Liver (tissue), 9 donors: ENCODE data around the gene GSK3A. TPM values are rescaled to one million over a fixed set of nuclear protein-coding genes. Genes with fewer than 3 reads are reported as not detected.

Source experiments
- DNase-seq: peaks from one replicate; pipeline ENCODE4 v3.0.0-alpha.2; 2017; ENCODE audit warnings: low spot score
- H3K27ac ChIP-seq, 2 donors: one replicate each; pipeline ENCODE4 v1.7.0; 2013; ENCODE audit warnings: inconsistent platforms in 2 of 2, low read length in 2 of 2, control low read depth in 1 of 2, low read depth in 1 of 2, mild to moderate bottlenecking in 1 of 2
- H3K27me3 ChIP-seq, 4 donors: one replicate each; pipeline versions ENCODE4 v1.6.1 to v1.7.0; 2013; ENCODE audit warnings: low read length in 3 of 4, inconsistent platforms in 1 of 4, mild to moderate bottlenecking in 1 of 4, moderate library complexity in 1 of 4; ENCODE audit not compliant: control insufficient read depth in 4 of 4, insufficient read depth in 4 of 4
- H3K36me3 ChIP-seq, 4 donors: one replicate each; pipeline versions ENCODE4 v1.6.1 to v1.7.0; 2013; ENCODE audit warnings: low read length in 3 of 4, mild to moderate bottlenecking in 3 of 4, low read depth in 1 of 4, moderate library complexity in 1 of 4; ENCODE audit not compliant: control insufficient read depth in 4 of 4, insufficient read depth in 3 of 4
- H3K4me1 ChIP-seq, 4 donors: one replicate each; pipeline versions ENCODE4 v1.6.1 to v1.7.0; 2013; ENCODE audit warnings: low read length in 3 of 4, mild to moderate bottlenecking in 3 of 4, moderate library complexity in 1 of 4; ENCODE audit not compliant: control insufficient read depth in 4 of 4, insufficient read depth in 4 of 4
- H3K4me3 ChIP-seq, 3 donors: one replicate each; pipeline versions ENCODE4 v1.6.1 to v1.7.0; 2013; ENCODE audit warnings: low read length in 3 of 3, control low read depth in 1 of 3, low read depth in 1 of 3, mild to moderate bottlenecking in 1 of 3
- H3K9ac ChIP-seq, 2 donors: one replicate each; pipeline ENCODE4 v1.7.0; 2013; ENCODE audit warnings: low read length in 2 of 2, mild to moderate bottlenecking in 2 of 2, moderate library complexity in 2 of 2, control low read depth in 1 of 2, low read depth in 1 of 2
- H3K9me3 ChIP-seq, 4 donors: one replicate each; pipeline versions ENCODE4 v1.6.1 to v1.7.0; 2013; ENCODE audit warnings: low read length in 3 of 4; ENCODE audit not compliant: control insufficient read depth in 4 of 4
- ATF3 ChIP-seq: IDR thresholded peaks from 2 replicates; pipeline ENCODE4 v1.6.1; 2016; ENCODE audit warnings: antibody characterized with exemption
- CTCF ChIP-seq: fragments of 150-350 bp; IDR thresholded peaks from 2 replicates; pipeline ENCODE4 v1.5.1; 2017; ENCODE audit warnings: improper control_type of control experiment, low read depth, low read length; ENCODE audit not compliant: missing input control
- EGR1 ChIP-seq, 2 donors: IDR thresholded peaks; 2 replicates each; pipeline ENCODE4 v1.6.1; 2016 to 2018; ENCODE audit warnings: antibody characterized with exemption in 2 of 2, low read depth in 2 of 2
- FOXA1 ChIP-seq: IDR thresholded peaks from 2 replicates; pipeline ENCODE4 v1.6.1; 2016; ENCODE audit warnings: antibody characterized with exemption
- FOXA2 ChIP-seq: IDR thresholded peaks from 2 replicates; pipeline ENCODE4 v1.6.1; 2016; ENCODE audit warnings: antibody characterized with exemption
- GABPA ChIP-seq, 2 donors: IDR thresholded peaks in 1 of 2; conservative IDR thresholded peaks in 1 of 2; 2 replicates each; pipeline ENCODE4 v1.6.1; 2016; ENCODE audit warnings: antibody characterized with exemption in 2 of 2, mild to moderate bottlenecking in 1 of 2, moderate library complexity in 1 of 2
- HNF4A ChIP-seq, 2 donors: conservative IDR thresholded peaks; 2 replicates each; pipeline ENCODE4 v1.6.1; 2016; ENCODE audit warnings: antibody characterized with exemption in 2 of 2, mild to moderate bottlenecking in 2 of 2
- HNF4G ChIP-seq: IDR thresholded peaks from 2 replicates; pipeline ENCODE4 v1.6.1; 2016; ENCODE audit warnings: antibody characterized with exemption
- JUND ChIP-seq, 2 donors: IDR thresholded peaks; 2 replicates each; pipeline ENCODE4 v1.6.1; 2016; ENCODE audit warnings: antibody characterized with exemption in 2 of 2
- MAX ChIP-seq: IDR thresholded peaks from 2 replicates; pipeline ENCODE4 v1.6.1; 2016; ENCODE audit warnings: antibody characterized with exemption
- NR2F2 ChIP-seq: IDR thresholded peaks from 2 replicates; pipeline ENCODE4 v1.6.1; 2016; ENCODE audit warnings: antibody characterized with exemption
- RAD21 ChIP-seq, 2 donors: IDR thresholded peaks; 2 replicates each; pipeline ENCODE4 v1.6.1; 2016; ENCODE audit warnings: antibody characterized with exemption in 2 of 2, mild to moderate bottlenecking in 2 of 2
- REST ChIP-seq: IDR thresholded peaks from 2 replicates; pipeline ENCODE4 v1.6.1; 2016; ENCODE audit warnings: antibody characterized with exemption, mild to moderate bottlenecking
- RXRA ChIP-seq, 2 donors: IDR thresholded peaks; 2 replicates each; pipeline ENCODE4 v1.6.1; 2017 to 2018; ENCODE audit warnings: antibody characterized with exemption in 2 of 2, mild to moderate bottlenecking in 1 of 2
- SP1 ChIP-seq: IDR thresholded peaks from 2 replicates; pipeline ENCODE4 v1.6.1; 2018; ENCODE audit warnings: antibody characterized with exemption, mild to moderate bottlenecking
- TAF1 ChIP-seq: conservative IDR thresholded peaks from 2 replicates; pipeline ENCODE4 v1.6.1; 2016; ENCODE audit warnings: antibody characterized with exemption, mild to moderate bottlenecking
- YY1 ChIP-seq: IDR thresholded peaks from 2 replicates; pipeline ENCODE4 v1.6.1; 2016; ENCODE audit warnings: antibody characterized with exemption, mild to moderate bottlenecking
- ZBTB33 ChIP-seq: IDR thresholded peaks from 2 replicates; pipeline ENCODE4 v1.6.1; 2016; ENCODE audit warnings: antibody characterized with exemption
- WGBS: extraction: QIAGEN DNeasy Blood & Tissue Kit; methylation state at CpG from one replicate; pipeline ENCODE4 v1.1.7; 2013; 5-methylcytosine and 5-hydroxymethylcytosine counted together
- polyA plus RNA-seq, 2 donors: library from polyadenylated mRNA; stranded (reverse) in 1 of 2; unstranded in 1 of 2; fragments of 200-250 nt in 1 of 2; fragments of >200 nt in 1 of 2; fragmentation: Nextera tagmentation in 1 of 2; extraction: Ambion mirVana in 1 of 2; gene quantifications; one replicate each; pipeline versions ENCODE4 v1.2.1 to v1.2.3, GENCODE V29; 2013 to 2015
- total RNA-seq, 2 donors: library from RNA; depleted of rRNA; stranded (reverse); fragments of >200 nt; gene quantifications; one replicate each; pipeline ENCODE4 v1.2.3, GENCODE V29; 2014
- donor health status: healthy.
- donor health status: healthy.
- donor health status: healthy.
- donor health status: healthy.
- donor health status: healthy.

The GSK3A gene
- total and polyA plus RNA-seq, 4 donors, result 5.9 to 23.1 (median 13.0) TPM

GRCh38 chr19:42214810-42215485 is 27.5 kb downstream of the GSK3A start:
- Histone ChIP-seq H3K9me3 (no peaks in the 10 kb centered on the region), H3K27me3 (no peaks in the 10 kb centered on the region), H3K4me1 (peaks cover 15 to 29% (median 19%) of the 10 kb centered on the region in 4 donors), H3K4me3 (no peak overlapping the region), H3K36me3 (peaks cover 2 to 18% (median 10%) of the 10 kb centered on the region in 4 donors), H3K27ac (no peak overlapping the region), H3K9ac (no peak overlapping the region)
- 84% methylated on average over 11 of the region's 11 CpGs for WGBS
- DNase-seq, result no peak
- no peak for TF ChIP-seq ATF3
- no peak for TF ChIP-seq JUND (IDR thresholded peaks at IDR 0.05)
- TF ChIP-seq NR2F2, result no peak
- TF ChIP-seq RAD21 (IDR thresholded peaks at IDR 0.05), result no peak
- TF ChIP-seq GABPA (IDR thresholded peaks at IDR 0.05 in 1 of 2, conservative IDR thresholded peaks at IDR 0.05 in 1 of 2), result no peak
- TF ChIP-seq FOXA1, result no peak
- TF ChIP-seq TAF1, result no peak
- no peak for TF ChIP-seq FOXA2
- TF ChIP-seq HNF4A (conservative IDR thresholded peaks at IDR 0.05), result no peak
- no peak for TF ChIP-seq RXRA (IDR thresholded peaks at IDR 0.05)
- TF ChIP-seq REST, result no peak
- TF ChIP-seq SP1, result no peak
- no peak for TF ChIP-seq MAX
- no peak for TF ChIP-seq HNF4G
- TF ChIP-seq ZBTB33, result no peak
- TF ChIP-seq EGR1 (IDR thresholded peaks at IDR 0.05; ENCODE audit: low read depth in 2 of 2), result no peak
- no peak for TF ChIP-seq YY1
- TF ChIP-seq CTCF, result no peak
